Mesenchymal stem cell (in vitro differentiated cells and primary cell): ENCODE data around the gene LIN9.

ENCODE experiments used
- DNase-seq: peaks from one replicate; pipeline ENCODE4 v3.0.0-alpha.2; 2013
- H2AFZ ChIP-seq: one replicate; pipeline ENCODE4 v1.6.1; 2013; ENCODE audit warnings: low read depth, mild to moderate bottlenecking, control low read depth, inconsistent platforms, low read length, moderate library complexity
- H2AK5ac ChIP-seq: 2 replicates; pipeline ENCODE4 v1.6.1; 2013; ENCODE audit warnings: low read length, moderate library complexity, mild to moderate bottlenecking, inconsistent platforms; ENCODE audit not compliant: severe bottlenecking
- H2BK120ac ChIP-seq: one replicate; pipeline ENCODE4 v1.6.1; 2013; ENCODE audit warnings: low read depth, mild to moderate bottlenecking, inconsistent platforms, low read length, moderate library complexity
- H2BK12ac ChIP-seq, 2 experiments: one replicate each; pipeline ENCODE4 v1.6.1; 2013; ENCODE audit warnings: inconsistent platforms in 2 of 2, low read length in 2 of 2, mild to moderate bottlenecking in 2 of 2, moderate library complexity in 2 of 2, control low read depth in 1 of 2
- H2BK15ac ChIP-seq: one replicate; pipeline ENCODE4 v1.6.1; 2013; ENCODE audit warnings: mild to moderate bottlenecking, low read depth, inconsistent platforms; ENCODE audit not compliant: poor library complexity, severe bottlenecking
- H2BK5ac ChIP-seq: 2 replicates; pipeline ENCODE4 v1.6.1; 2013; ENCODE audit warnings: low read depth, mild to moderate bottlenecking, low read length, control low read depth, inconsistent platforms; ENCODE audit not compliant: poor library complexity, severe bottlenecking
- H3K14ac ChIP-seq, 2 experiments: one replicate each; pipeline ENCODE4 v1.6.1; 2013; ENCODE audit warnings: inconsistent platforms in 2 of 2, low read length in 2 of 2, control low read depth in 1 of 2, mild to moderate bottlenecking in 1 of 2, moderate library complexity in 1 of 2
- H3K18ac ChIP-seq, 2 experiments: one replicate each; pipeline ENCODE4 v1.6.1; 2013; ENCODE audit warnings: inconsistent platforms in 2 of 2, low read length in 2 of 2, control low read depth in 1 of 2, low read depth in 1 of 2, mild to moderate bottlenecking in 1 of 2
- H3K23ac ChIP-seq, 2 experiments: one replicate each; pipeline ENCODE4 v1.6.1; 2013; ENCODE audit warnings: inconsistent platforms in 2 of 2, low read length in 2 of 2, mild to moderate bottlenecking in 2 of 2, moderate library complexity in 2 of 2, control low read depth in 1 of 2
- H3K27ac ChIP-seq: 2 replicates; pipeline ENCODE4 v1.5.1; 2013; ENCODE audit warnings: mild to moderate bottlenecking, moderate library complexity, low read length, control low read depth, inconsistent platforms; ENCODE audit not compliant: poor library complexity, severe bottlenecking
- H3K27me3 ChIP-seq, 2 experiments: 2 replicates each; pipeline versions ENCODE4 v1.6.1 to v1.7.0; 2013; ENCODE audit warnings: low read length in 2 of 2, mild to moderate bottlenecking in 2 of 2, moderate library complexity in 2 of 2, control low read depth in 1 of 2, inconsistent platforms in 1 of 2; ENCODE audit not compliant: control insufficient read depth in 1 of 2, insufficient read depth in 1 of 2
- H3K36me3 ChIP-seq, 2 experiments: 2 replicates each; pipeline versions ENCODE4 v1.6.1 to v1.7.0; 2013; ENCODE audit warnings: low read length in 2 of 2, control low read depth in 1 of 2, inconsistent platforms in 1 of 2, low read depth in 1 of 2, mild to moderate bottlenecking in 1 of 2; ENCODE audit not compliant: insufficient read depth in 2 of 2, control insufficient read depth in 1 of 2
- H3K4ac ChIP-seq, 2 experiments: one replicate each; pipeline ENCODE4 v1.6.1; 2013; ENCODE audit warnings: inconsistent platforms in 2 of 2, low read length in 2 of 2, mild to moderate bottlenecking in 2 of 2, moderate library complexity in 2 of 2, control low read depth in 1 of 2, low read depth in 1 of 2
- H3K4me1 ChIP-seq: 2 replicates; pipeline ENCODE4 v1.6.1; 2013; ENCODE audit warnings: low read depth, low read length, control low read depth; ENCODE audit not compliant: control insufficient read depth, insufficient read depth
- H3K4me2 ChIP-seq: 2 replicates; pipeline ENCODE4 v1.6.1; 2013; ENCODE audit warnings: low read length, mild to moderate bottlenecking, inconsistent platforms; ENCODE audit not compliant: poor library complexity, severe bottlenecking
- H3K4me3 ChIP-seq, 2 experiments: 2 replicates each; pipeline versions ENCODE4 v1.5.1 to v1.7.0; 2013; ENCODE audit warnings: low read length in 2 of 2, mild to moderate bottlenecking in 2 of 2, control low read depth in 1 of 2, low read depth in 1 of 2; ENCODE audit not compliant: insufficient read depth in 1 of 2
- H3K79me1 ChIP-seq: replicated peaks from 2 replicates; pipeline ENCODE4 v1.6.1; 2013; ENCODE audit warnings: mild to moderate bottlenecking, control low read depth, low read length, inconsistent platforms; ENCODE audit not compliant: poor library complexity, severe bottlenecking
- H3K9ac ChIP-seq: 2 replicates; pipeline ENCODE4 v1.7.0; 2013; ENCODE audit warnings: mild to moderate bottlenecking, low read length, moderate library complexity
- H3K9me3 ChIP-seq: 2 replicates; pipeline ENCODE4 v1.7.0; 2013; ENCODE audit warnings: mild to moderate bottlenecking, low read length; ENCODE audit not compliant: control insufficient read depth
- H4K8ac ChIP-seq: one replicate; pipeline ENCODE4 v1.6.1; 2013; ENCODE audit warnings: inconsistent platforms, mild to moderate bottlenecking, low read length, moderate library complexity
- H4K91ac ChIP-seq: one replicate; pipeline ENCODE4 v1.6.1; 2013; ENCODE audit warnings: mild to moderate bottlenecking, low read length, inconsistent platforms
- WGBS: methylation state at CpG from one replicate; pipeline ENCODE4 v1.1.7; 2013; ENCODE audit warnings: mixed read lengths; 5-methylcytosine and 5-hydroxymethylcytosine counted together

LIN9 gene

GRCh38 chr1:226304291-226304955 is 4.5 kb downstream of the LIN9 start:
- H3K4me3 ChIP-seq: no peak overlapping the region
- H2AFZ ChIP-seq: no peak overlapping the region
- 100% methylated on average over 2 of the region's 4 CpGs for WGBS
- H3K9ac ChIP-seq: no peak overlapping the region
- H3K9me3 ChIP-seq: no peaks in the 10 kb centered on the region
- no peak overlapping the region for H3K4me2 ChIP-seq
- H3K14ac ChIP-seq: no peak overlapping the region
- no peak overlapping the region for H3K18ac ChIP-seq
- H3K4ac ChIP-seq: no peak overlapping the region
- H4K91ac ChIP-seq: no peak overlapping the region
- H2BK120ac ChIP-seq: no peak overlapping the region
- H2AK5ac ChIP-seq: no peak overlapping the region
- H2BK15ac ChIP-seq: no peak overlapping the region
- no peaks in the 10 kb centered on the region for H3K27me3 ChIP-seq
- H3K23ac ChIP-seq: no peak overlapping the region
- H3K79me1 ChIP-seq: peaks cover 36% of the 10 kb centered on the region
- peaks cover 3% of the 10 kb centered on the region for H3K4me1 ChIP-seq
- H3K27ac ChIP-seq: no peak overlapping the region
- H4K8ac ChIP-seq: no peak overlapping the region
- no peak for DNase-seq
- H2BK5ac ChIP-seq: no peak overlapping the region
- H3K36me3 ChIP-seq: no peaks in the 10 kb centered on the region
- no peak overlapping the region for H2BK12ac ChIP-seq

- DNase-seq: no peak
- H2BK120ac ChIP-seq: no peak overlapping the region
- no CpG with 5 or more reads among the region's 1 CpG for WGBS
- peaks cover 0 to 6% of the 10 kb centered on the region in 2 experiments for H3K36me3 ChIP-seq
- no peak overlapping the region for H4K91ac ChIP-seq
- no peak overlapping the region for H2BK15ac ChIP-seq
- H3K14ac ChIP-seq: no peak overlapping the region
- no peak overlapping the region for H4K8ac ChIP-seq
- no peak overlapping the region for H3K4me3 ChIP-seq
- peaks cover 31% of the 10 kb centered on the region for H3K79me1 ChIP-seq
- no peaks in the 10 kb centered on the region for H3K9me3 ChIP-seq
- H3K27ac ChIP-seq: no peak overlapping the region
- H2AK5ac ChIP-seq: no peak overlapping the region
- no peak overlapping the region for H2AFZ ChIP-seq
- H3K18ac ChIP-seq: no peak overlapping the region
- H3K4me1 ChIP-seq: no peaks in the 10 kb centered on the region
- no peaks in the 10 kb centered on the region for H3K27me3 ChIP-seq
- H3K23ac ChIP-seq: no peak overlapping the region
- no peak overlapping the region for H3K4ac ChIP-seq
- H2BK5ac ChIP-seq: no peak overlapping the region
- no peak overlapping the region for H3K9ac ChIP-seq
- no peak overlapping the region for H2BK12ac ChIP-seq
- no peak overlapping the region for H3K4me2 ChIP-seq
These were observed 6.2 kb downstream of the LIN9 start for GRCh38 chr1:226302731-226303130.

- Histone ChIP-seq H3K18ac (no peak overlapping the region), H3K4me3 (no peak overlapping the region), H2AK5ac (no peak overlapping the region), H2AFZ (no peak overlapping the region), H3K14ac (no peak overlapping the region), H3K4me1 (no peaks in the 10 kb centered on the region), H2BK12ac (no peak overlapping the region), H4K8ac (no peak overlapping the region), H3K23ac (no peak overlapping the region), H3K9ac (no peak overlapping the region), H4K91ac (no peak overlapping the region), H2BK5ac (no peak overlapping the region), H3K9me3 (no peaks in the 10 kb centered on the region), H3K4me2 (no peak overlapping the region), H3K27me3 (no peaks in the 10 kb centered on the region), H3K79me1 (peaks cover 12% of the 10 kb centered on the region), H3K4ac (no peak overlapping the region), H2BK120ac (no peak overlapping the region), H3K27ac (no peak overlapping the region), H3K36me3 (peaks cover 0 to 12% of the 10 kb centered on the region in 2 experiments), H2BK15ac (no peak overlapping the region)
- WGBS: 100% methylated on average over 3 of the region's 5 CpGs
- DNase-seq: no peak
These were observed 12.1 kb downstream of the LIN9 start for GRCh38 chr1:226296911-226297310.

GRCh38 chr1:226293553-226293920 is 15.4 kb downstream of the LIN9 start:
- Histone ChIP-seq H3K27me3 (no peaks in the 10 kb centered on the region), H2AK5ac (no peak overlapping the region)
- 93% methylated on average over 4 of the region's 4 CpGs for WGBS

More at GRCh38 chr1:226293553-226293920, 15.4 kb downstream of the LIN9 start:
- H3K27ac ChIP-seq: no peak overlapping the region
- H4K91ac ChIP-seq: no peak overlapping the region
- no peak for DNase-seq
- H4K8ac ChIP-seq: no peak overlapping the region
- no peak overlapping the region for H3K18ac ChIP-seq
- H3K9me3 ChIP-seq: no peaks in the 10 kb centered on the region
- no peak overlapping the region for H3K9ac ChIP-seq
- H3K4me1 ChIP-seq: no peaks in the 10 kb centered on the region
- peaks cover 0 to 10% of the 10 kb centered on the region in 2 experiments for H3K36me3 ChIP-seq
- no peak overlapping the region for H2BK12ac ChIP-seq
- no peak overlapping the region for H2BK5ac ChIP-seq
- H3K14ac ChIP-seq: no peak overlapping the region
- no peak overlapping the region for H3K23ac ChIP-seq
- no peak overlapping the region for H3K4ac ChIP-seq
- H3K79me1 ChIP-seq: peaks cover 4% of the 10 kb centered on the region
- no peak overlapping the region for H2AFZ ChIP-seq
- H2BK15ac ChIP-seq: no peak overlapping the region
- no peak overlapping the region for H3K4me3 ChIP-seq
- H2BK120ac ChIP-seq: no peak overlapping the region
- H3K4me2 ChIP-seq: no peak overlapping the region
